ENCODE data around the gene BDP1. TPM values are rescaled to one million over a fixed set of nuclear protein-coding genes. Genes with fewer than 3 reads are reported as not detected.

BDP1 gene
- total and polyA plus RNA-seq, 7 experiments from 2014 or later = 8.9 to 48.7 (median 35.5) TPM

DNA sequence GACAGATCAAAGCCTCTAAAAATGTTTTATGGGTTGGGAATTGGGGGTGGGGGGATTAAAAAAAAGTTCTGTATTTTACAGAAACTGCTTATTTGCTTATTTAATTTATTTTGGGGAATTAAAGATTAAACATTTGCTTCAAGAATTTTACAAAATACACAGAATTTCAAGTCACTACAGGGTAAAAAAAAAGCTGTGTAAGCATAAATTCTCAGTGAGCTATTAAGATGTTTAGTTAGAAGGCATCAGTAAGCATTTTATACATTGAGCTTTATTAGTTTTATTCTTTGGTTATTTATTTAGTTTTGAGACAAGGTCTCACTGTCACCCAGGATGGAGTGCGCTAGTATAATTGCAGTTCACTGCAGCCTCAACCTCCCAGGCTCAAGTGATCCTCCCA lies 5.2 kb downstream of the BDP1 start:
- Mint-ChIP-seq H3K4me3 (no peak overlapping the region), H3K9me3 (no peaks in the 10 kb centered on the region), H3K36me3 (peaks cover 0 to 19% (median 13%) of the 10 kb centered on the region in 5 donors), H3K27ac (no peak overlapping the region), H3K27me3 (no peaks in the 10 kb centered on the region), H3K4me1 (peaks cover 17 to 31% (median 26%) of the 10 kb centered on the region in 7 donors)
- Histone ChIP-seq H3K36me3 (ENCODE audit: control insufficient read depth in 2 of 3, insufficient read depth in 3 of 3, low read length in 3 of 3) (peaks cover 5 to 69% (median 16%) of the 10 kb centered on the region in 3 experiments), H3K9me3 (ENCODE audit: control insufficient read depth in 2 of 3, low read length in 3 of 3) (no peaks in the 10 kb centered on the region), H3K4me1 (ENCODE audit: control insufficient read depth in 2 of 2, insufficient read depth in 2 of 2, low read length in 2 of 2) (peaks cover 8 to 11% of the 10 kb centered on the region in 2 donors), H3K4me3 (ENCODE audit: low read length) (no peak overlapping the region), H3K27me3 (ENCODE audit: control insufficient read depth in 2 of 2, insufficient read depth in 2 of 2, low read length in 2 of 2) (no peaks in the 10 kb centered on the region), H3K27ac (ENCODE audit: low read depth, low read length) (no peak overlapping the region)
- ATAC-seq (no peak), DNase-seq (no peak)
- intact Hi-C loops (cut with micrococcal nuclease) = no loop called here
- CTCF ChIA-PET = no interaction called here
- POLR2A ChIA-PET = no interaction called here

DNA sequence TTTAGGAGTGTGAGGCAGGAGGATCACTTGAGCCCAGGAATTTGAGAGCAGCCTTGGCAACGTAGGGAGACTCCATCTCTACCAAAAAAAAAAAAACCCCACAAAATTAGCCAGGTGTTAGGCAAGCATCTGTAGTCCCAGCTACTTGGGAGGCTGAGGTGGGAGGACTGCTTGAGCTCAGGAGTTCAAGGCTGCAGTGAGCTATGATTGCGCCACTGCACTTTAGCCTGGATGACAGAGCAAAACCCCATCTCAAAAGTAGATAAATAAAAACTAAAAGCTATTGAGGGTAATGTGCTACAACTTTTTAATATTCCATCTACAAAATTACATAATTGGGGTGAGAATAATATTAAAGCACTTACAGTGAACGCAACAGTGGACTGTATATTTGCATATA lies 5.9 kb downstream of the BDP1 start:
- Mint-ChIP-seq H3K27ac (no peak overlapping the region), H3K9me3 (no peaks in the 10 kb centered on the region), H3K36me3 (peaks cover 4 to 26% (median 18%) of the 10 kb centered on the region in 5 donors), H3K4me1 (peaks cover 13 to 25% (median 20%) of the 10 kb centered on the region in 7 donors), H3K4me3 (no peak overlapping the region), H3K27me3 (no peaks in the 10 kb centered on the region)
- POLR2A ChIA-PET = no interaction called here
- Histone ChIP-seq H3K27ac (ENCODE audit: low read depth, low read length) (no peak overlapping the region), H3K4me3 (ENCODE audit: low read length) (no peak overlapping the region), H3K9me3 (ENCODE audit: control insufficient read depth in 2 of 3, low read length in 3 of 3) (no peaks in the 10 kb centered on the region), H3K36me3 (ENCODE audit: control insufficient read depth in 2 of 3, insufficient read depth in 3 of 3, low read length in 3 of 3) (peaks cover 11 to 74% (median 21%) of the 10 kb centered on the region in 3 experiments), H3K27me3 (ENCODE audit: control insufficient read depth in 2 of 2, insufficient read depth in 2 of 2, low read length in 2 of 2) (no peaks in the 10 kb centered on the region), H3K4me1 (ENCODE audit: control insufficient read depth in 2 of 2, insufficient read depth in 2 of 2, low read length in 2 of 2) (peaks cover 7 to 8% of the 10 kb centered on the region in 2 donors)
- ATAC-seq (no peak), DNase-seq (no peak)
- intact Hi-C loops (cut with micrococcal nuclease) = no loop called here
- CTCF ChIA-PET = no interaction called here

DNA sequence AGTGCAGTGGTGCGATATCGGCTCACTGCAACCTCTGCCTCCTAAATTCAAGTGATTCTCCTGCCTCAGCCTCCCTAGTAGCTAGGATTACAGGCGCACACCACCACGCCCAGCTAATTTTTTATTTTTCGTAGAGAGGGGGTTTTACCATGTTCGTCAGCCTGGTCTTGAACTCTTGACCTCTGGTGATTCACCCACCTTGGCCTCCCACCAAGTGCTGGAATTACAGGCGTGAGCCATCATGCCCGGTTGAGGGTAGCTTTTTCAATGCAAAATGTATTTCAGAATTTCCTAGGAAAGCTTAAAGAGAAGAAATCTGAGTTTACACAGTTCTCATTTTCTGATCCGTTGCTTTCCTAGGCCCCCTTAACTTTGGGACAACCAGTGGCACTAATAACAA lies 15.7 kb downstream of the BDP1 start:
- no peaks in the 10 kb centered on the region for H3K9me3 ChIP-seq (ENCODE audit: control insufficient read depth in 2 of 3, low read length in 3 of 3)
- H3K4me3 ChIP-seq (ENCODE audit: low read length) = no peak overlapping the region
- H3K36me3 Mint-ChIP-seq = peaks cover 0 to 23% (median 10%) of the 10 kb centered on the region in 5 donors
- no peaks in the 10 kb centered on the region for H3K9me3 Mint-ChIP-seq
- H3K4me1 ChIP-seq (ENCODE audit: control insufficient read depth in 2 of 2, insufficient read depth in 2 of 2, low read length in 2 of 2) = no peaks in the 10 kb centered on the region
- H3K27me3 ChIP-seq (ENCODE audit: control insufficient read depth in 2 of 2, insufficient read depth in 2 of 2, low read length in 2 of 2) = no peaks in the 10 kb centered on the region
- no peak overlapping the region for H3K27ac ChIP-seq (ENCODE audit: low read depth, low read length)
- DNase-seq (no peak), ATAC-seq (no peak)
- no peaks in the 10 kb centered on the region for H3K27me3 Mint-ChIP-seq
- peaks cover 7 to 47% (median 29%) of the 10 kb centered on the region in 3 experiments for H3K36me3 ChIP-seq (ENCODE audit: control insufficient read depth in 2 of 3, insufficient read depth in 3 of 3, low read length in 3 of 3)
- no peaks in the 10 kb centered on the region for H3K4me1 Mint-ChIP-seq
- intact Hi-C loops (cut with micrococcal nuclease) = no loop called here
- ChIA-PET CTCF (no interaction called here), POLR2A (no interaction called here)
- peak overlapping the region in 1 of 9 donors; percentile 14 for H3K27ac Mint-ChIP-seq
- H3K4me3 Mint-ChIP-seq = no peak overlapping the region

DNA sequence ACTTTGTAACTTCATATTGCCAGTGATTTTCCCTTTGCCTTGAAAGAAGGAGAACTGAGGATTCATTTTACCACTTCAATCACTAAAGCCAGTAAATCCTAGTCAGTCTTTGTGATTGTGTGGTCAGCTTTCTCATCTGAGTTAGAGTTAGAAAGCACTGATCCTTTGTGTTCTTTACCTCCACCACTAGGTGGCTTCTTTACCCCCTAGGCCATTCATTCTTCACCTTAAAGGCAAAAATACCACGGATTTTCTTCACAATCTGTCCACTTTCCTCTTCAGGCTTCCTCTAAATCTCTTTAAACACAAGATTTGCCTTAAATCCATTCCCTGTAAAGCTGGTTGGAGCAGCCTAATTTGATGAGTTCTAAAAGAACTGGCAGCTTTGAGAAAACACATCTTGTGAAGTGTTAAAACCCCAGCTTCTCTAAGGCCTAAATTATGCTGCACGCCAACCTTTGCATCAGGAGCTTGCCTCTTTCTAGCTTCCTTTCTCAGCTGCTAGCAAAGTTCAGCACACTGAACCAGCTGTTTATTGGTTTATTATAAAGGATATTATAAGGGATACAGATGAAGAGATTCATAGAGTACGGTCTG lies 20.4 kb downstream of the BDP1 start:
- peaks cover 0 to 7% (median 0%) of the 10 kb centered on the region in 7 donors for H3K4me1 Mint-ChIP-seq
- H3K9me3 Mint-ChIP-seq = no peaks in the 10 kb centered on the region
- H3K4me1 ChIP-seq (ENCODE audit: control insufficient read depth in 2 of 2, insufficient read depth in 2 of 2, low read length in 2 of 2) = no peaks in the 10 kb centered on the region
- H3K27me3 Mint-ChIP-seq = no peaks in the 10 kb centered on the region
- peak overlapping the region in 1 of 9 donors; percentile 60 for H3K27ac Mint-ChIP-seq
- H3K27me3 ChIP-seq (ENCODE audit: control insufficient read depth in 2 of 2, insufficient read depth in 2 of 2, low read length in 2 of 2) = no peaks in the 10 kb centered on the region
- peaks cover 0 to 36% (median 13%) of the 10 kb centered on the region in 5 donors for H3K36me3 Mint-ChIP-seq
- H3K4me3 ChIP-seq (ENCODE audit: low read length) = no peak overlapping the region
- peaks cover 7 to 18% (median 7%) of the 10 kb centered on the region in 3 experiments for H3K36me3 ChIP-seq (ENCODE audit: control insufficient read depth in 2 of 3, insufficient read depth in 3 of 3, low read length in 3 of 3)
- no peak for ATAC-seq
- peak in 3 of 9 donors; percentile 5 to 15 (median 5) for DNase-seq
- no peaks in the 10 kb centered on the region for H3K9me3 ChIP-seq (ENCODE audit: control insufficient read depth in 2 of 3, low read length in 3 of 3)
- ChIA-PET POLR2A (interaction anchor here (0.8 kb wide), 1 partner anchor 833 kb away, joined by 3 read pairs; no protein-coding TSS in a partner anchor), CTCF (interaction anchor here (0.6 to 2.8 kb wide), 5 partner anchors 10 to 125 kb away, joined by 3 to 6 read pairs (median 4); no protein-coding TSS in a partner anchor)
- no peak overlapping the region for H3K4me3 Mint-ChIP-seq
- intact Hi-C loops (cut with micrococcal nuclease) = loop anchor here (1.0 kb wide), 3 partner anchors 125 to 832 kb away; no protein-coding TSS in a partner anchor
- no peak overlapping the region for H3K27ac ChIP-seq (ENCODE audit: low read depth, low read length)

DNA sequence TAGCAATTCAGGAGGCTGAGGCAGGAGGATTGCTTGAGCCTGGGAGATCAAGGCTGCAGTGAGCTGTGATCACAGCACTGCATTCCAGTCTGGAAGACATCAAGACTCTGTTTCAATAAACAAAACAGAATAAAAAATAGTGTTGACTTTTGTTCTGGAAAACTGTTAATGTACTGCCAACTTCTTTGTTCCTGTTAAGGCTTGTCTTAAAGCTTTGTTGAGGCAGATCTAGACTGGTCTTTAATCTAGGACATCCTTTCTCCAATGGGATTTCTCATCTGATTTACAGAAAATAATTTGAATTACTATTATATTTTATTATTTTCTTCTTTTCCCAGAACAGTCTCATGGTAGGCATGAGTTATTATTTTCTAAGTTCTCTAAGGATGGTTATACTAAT lies 26.0 kb downstream of the BDP1 start:
- no peak for ATAC-seq
- Histone ChIP-seq H3K36me3 (ENCODE audit: control insufficient read depth in 2 of 3, insufficient read depth in 3 of 3, low read length in 3 of 3) (peaks cover 13 to 32% (median 24%) of the 10 kb centered on the region in 3 experiments), H3K27me3 (ENCODE audit: control insufficient read depth in 2 of 2, insufficient read depth in 2 of 2, low read length in 2 of 2) (no peaks in the 10 kb centered on the region), H3K4me1 (ENCODE audit: control insufficient read depth in 2 of 2, insufficient read depth in 2 of 2, low read length in 2 of 2) (peaks cover 0 to 9% of the 10 kb centered on the region in 2 donors), H3K9me3 (ENCODE audit: control insufficient read depth in 2 of 3, low read length in 3 of 3) (no peaks in the 10 kb centered on the region), H3K27ac (ENCODE audit: low read depth, low read length) (no peak overlapping the region), H3K4me3 (ENCODE audit: low read length) (no peak overlapping the region)
- Mint-ChIP-seq H3K4me3 (no peak overlapping the region), H3K9me3 (no peaks in the 10 kb centered on the region), H3K4me1 (peaks cover 2 to 32% (median 19%) of the 10 kb centered on the region in 7 donors), H3K27me3 (no peaks in the 10 kb centered on the region), H3K36me3 (peaks cover 9 to 57% (median 31%) of the 10 kb centered on the region in 5 donors), H3K27ac (no peak overlapping the region)
- CTCF ChIA-PET = no interaction called here
- DNase-seq = no peak
- intact Hi-C loops (cut with micrococcal nuclease) = no loop called here
- POLR2A ChIA-PET = no interaction called here

DNA sequence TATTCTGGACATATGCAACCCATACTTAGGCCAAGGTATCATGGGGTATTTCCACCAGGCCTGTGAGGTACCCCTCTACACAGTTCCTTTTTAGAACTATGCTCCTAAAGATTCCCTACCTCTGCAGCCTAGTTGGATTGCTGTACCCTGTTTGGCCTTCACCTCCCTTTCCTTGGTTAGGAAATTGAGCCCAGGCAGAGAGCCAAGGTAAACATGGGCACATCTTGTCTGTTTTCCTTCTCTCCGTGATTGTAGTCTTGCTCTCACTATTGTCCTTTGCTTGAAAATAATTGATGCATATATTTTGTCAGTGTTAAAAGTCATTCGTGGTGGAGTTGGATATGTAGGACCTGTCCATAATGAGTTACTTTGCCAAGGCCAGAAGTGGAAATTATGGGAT lies 26.7 kb downstream of the BDP1 start:
- peaks cover 2 to 32% (median 19%) of the 10 kb centered on the region in 7 donors for H3K4me1 Mint-ChIP-seq
- intact Hi-C loops (cut with micrococcal nuclease) = no loop called here
- H3K27ac Mint-ChIP-seq = peak overlapping the region in 2 of 9 donors; percentile 3 to 15
- CTCF ChIA-PET = no interaction called here
- no peak for ATAC-seq
- DNase-seq = no peak
- H3K4me1 ChIP-seq (ENCODE audit: control insufficient read depth in 2 of 2, insufficient read depth in 2 of 2, low read length in 2 of 2) = peaks cover 0 to 9% of the 10 kb centered on the region in 2 donors
- no peaks in the 10 kb centered on the region for H3K27me3 Mint-ChIP-seq
- H3K9me3 Mint-ChIP-seq = no peaks in the 10 kb centered on the region
- POLR2A ChIA-PET = no interaction called here
- no peak overlapping the region for H3K4me3 ChIP-seq (ENCODE audit: low read length)
- no peak overlapping the region for H3K4me3 Mint-ChIP-seq
- peaks cover 9 to 62% (median 38%) of the 10 kb centered on the region in 5 donors for H3K36me3 Mint-ChIP-seq
- H3K9me3 ChIP-seq (ENCODE audit: control insufficient read depth in 2 of 3, low read length in 3 of 3) = no peaks in the 10 kb centered on the region
- no peaks in the 10 kb centered on the region for H3K27me3 ChIP-seq (ENCODE audit: control insufficient read depth in 2 of 2, insufficient read depth in 2 of 2, low read length in 2 of 2)
- no peak overlapping the region for H3K27ac ChIP-seq (ENCODE audit: low read depth, low read length)
- H3K36me3 ChIP-seq (ENCODE audit: control insufficient read depth in 2 of 3, insufficient read depth in 3 of 3, low read length in 3 of 3) = peaks cover 13 to 39% (median 24%) of the 10 kb centered on the region in 3 experiments

DNA sequence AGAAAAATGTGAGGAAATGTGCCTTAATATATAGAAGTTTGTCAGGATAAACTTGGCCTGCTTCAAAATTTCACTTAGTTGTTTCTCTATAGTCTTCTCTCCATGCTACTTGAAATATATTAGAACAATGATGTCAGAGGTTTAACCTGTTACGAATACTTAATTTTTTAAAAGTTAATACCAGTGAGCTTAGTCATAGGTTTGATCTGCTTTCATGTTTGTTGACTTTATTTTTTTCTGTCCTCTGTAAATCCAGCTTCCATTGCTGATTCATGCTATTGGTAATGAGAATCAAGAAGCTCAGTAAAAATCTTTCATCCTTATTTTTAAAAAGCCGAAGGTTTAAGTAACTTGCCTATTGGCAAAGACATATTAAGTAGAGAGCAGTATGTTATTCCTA lies 27.9 kb downstream of the BDP1 start:
- Mint-ChIP-seq H3K27ac (peak overlapping the region in 3 of 9 donors; percentile 17 to 19 (median 18)), H3K9me3 (no peaks in the 10 kb centered on the region), H3K4me1 (peaks cover 2 to 30% (median 19%) of the 10 kb centered on the region in 7 donors), H3K27me3 (no peaks in the 10 kb centered on the region), H3K36me3 (peaks cover 9 to 62% (median 35%) of the 10 kb centered on the region in 5 donors), H3K4me3 (no peak overlapping the region)
- H3K36me3 ChIP-seq (ENCODE audit: control insufficient read depth in 2 of 3, insufficient read depth in 3 of 3, low read length in 3 of 3) = peaks cover 13 to 48% (median 24%) of the 10 kb centered on the region in 3 experiments
- peaks cover 0 to 9% of the 10 kb centered on the region in 2 donors for H3K4me1 ChIP-seq (ENCODE audit: control insufficient read depth in 2 of 2, insufficient read depth in 2 of 2, low read length in 2 of 2)
- H3K27ac ChIP-seq (ENCODE audit: low read depth, low read length) = no peak overlapping the region
- H3K9me3 ChIP-seq (ENCODE audit: control insufficient read depth in 2 of 3, low read length in 3 of 3) = no peaks in the 10 kb centered on the region
- ChIA-PET POLR2A (no interaction called here), CTCF (no interaction called here)
- intact Hi-C loops (cut with micrococcal nuclease) = no loop called here
- H3K27me3 ChIP-seq (ENCODE audit: control insufficient read depth in 2 of 2, insufficient read depth in 2 of 2, low read length in 2 of 2) = no peaks in the 10 kb centered on the region
- H3K4me3 ChIP-seq (ENCODE audit: low read length) = no peak overlapping the region
- ATAC-seq (no peak), DNase-seq (no peak)

All from naive thymus-derived CD4-positive, alpha-beta T cell (primary cell).